Measurements from ENCODE around the gene HYDIN.

HYDIN gene

GRCh38 chr16:70780546-70780945, 450.0 kb downstream of the HYDIN start:
- no peak for DNase-seq

- DNase-seq: no peak
Observed at GRCh38 chr16:70779361-70779760, 451.2 kb downstream of the HYDIN start.

- peak; percentile 69 for DNase-seq
Observed at GRCh38 chr16:70778901-70779309, 451.6 kb downstream of the HYDIN start.

GRCh38 chr16:70777973-70778406, 452.5 kb downstream of the HYDIN start:
- DNase-seq: no peak

GRCh38 chr16:70777496-70777895, 453.0 kb downstream of the HYDIN start:
- no peak for DNase-seq

GRCh38 chr16:70775399-70775798, 455.1 kb downstream of the HYDIN start:
- DNase-seq: no peak

GRCh38 chr16:70774261-70774660, 456.3 kb downstream of the HYDIN start:
- no peak for DNase-seq

- no peak for DNase-seq
Observed at GRCh38 chr16:70772493-70772892, 458.0 kb downstream of the HYDIN start.

GRCh38 chr16:70770626-70771552, 459.6 kb downstream of the HYDIN start:
- DNase-seq: no peak

- DNase-seq: no peak
Observed at GRCh38 chr16:70770291-70770625, 460.3 kb downstream of the HYDIN start.

- no peak for DNase-seq
Observed at GRCh38 chr16:70769761-70770160, 460.8 kb downstream of the HYDIN start.

- no peak for DNase-seq
Observed at GRCh38 chr16:70769131-70769530, 461.4 kb downstream of the HYDIN start.

GRCh38 chr16:70768203-70768580, 462.3 kb downstream of the HYDIN start:
- no peak for DNase-seq

GRCh38 chr16:70767377-70768202, 462.9 kb downstream of the HYDIN start:
- DNase-seq: no peak

GRCh38 chr16:70766658-70767057, 463.9 kb downstream of the HYDIN start:
- DNase-seq: no peak

- DNase-seq: no peak
Observed at GRCh38 chr16:70766176-70766575, 464.3 kb downstream of the HYDIN start.

GRCh38 chr16:70765491-70765890, 465.0 kb downstream of the HYDIN start:
- DNase-seq: no peak

GRCh38 chr16:70764632-70765031, 465.9 kb downstream of the HYDIN start:
- DNase-seq: no peak

- DNase-seq: no peak
Observed at GRCh38 chr16:70760221-70760620, 470.3 kb downstream of the HYDIN start.

GRCh38 chr16:70759666-70760065, 470.9 kb downstream of the HYDIN start:
- no peak for DNase-seq

- no peak for DNase-seq
Observed at GRCh38 chr16:70758786-70759185, 471.7 kb downstream of the HYDIN start.
